Measurements from ENCODE around the gene SFTA2. TPM values are rescaled to one million over a fixed set of nuclear protein-coding genes. Genes with fewer than 3 reads are reported as not detected.

Gene SFTA2
- total RNA-seq, 1 experiment from 2014 or later = not detected

- H3K27me3 ChIP-seq (ENCODE audit: insufficient read depth, low read length) = no peaks in the 10 kb centered on the region
- H3K9ac ChIP-seq (ENCODE audit: low read length) = no peak overlapping the region
- intact Hi-C loops (cut with micrococcal nuclease) = no loop called here
- BruUV-seq (replicated peaks) = no TSS peak
- H3K9me3 ChIP-seq (ENCODE audit: control insufficient read depth in 1 of 2, insufficient read depth in 1 of 2, low read depth in 1 of 2, low read length in 2 of 2) = no peaks in the 10 kb centered on the region
- H2AFZ ChIP-seq (ENCODE audit: low read depth, low read length, poor library complexity, severe bottlenecking) = no peak overlapping the region
- CTCF ChIA-PET = no interaction called here
- no peak overlapping the region for H3K4me2 ChIP-seq (ENCODE audit: low read length)
- H3K79me2 ChIP-seq (ENCODE audit: insufficient read depth, low read length) = no peaks in the 10 kb centered on the region
- ATAC-seq = no peak
- H3K4me1 ChIP-seq (ENCODE audit: control insufficient read depth in 1 of 2, insufficient read depth in 2 of 2, low read length in 2 of 2) = no peaks in the 10 kb centered on the region; a peak in 1 of 4 replicates
- H3K36me3 ChIP-seq (ENCODE audit: control insufficient read depth in 1 of 2, insufficient read depth in 2 of 2, low read length in 2 of 2) = no peaks in the 10 kb centered on the region
- TF ChIP-seq ELF1 (IDR thresholded peaks at IDR 0.05; ENCODE audit: borderline replicate concordance, low read depth) (no peak), FOSL1 (IDR thresholded peaks at IDR 0.05; ENCODE audit: low read depth) (no peak), POLR2AphosphoS5 (IDR thresholded peaks at IDR 0.05; ENCODE audit: low read depth, low read length) (no peak), MAX (IDR thresholded peaks at IDR 0.05) (no peak), CBX3 (IDR thresholded peaks at IDR 0.05; ENCODE audit: low read depth) (no peak), SIN3A (IDR thresholded peaks at IDR 0.05; ENCODE audit: low read depth) (no peak), CTCF (IDR thresholded peaks at IDR 0.05 in 2 of 3, conservative IDR thresholded peaks at IDR 0.05 in 1 of 3; ENCODE audit: borderline replicate concordance in 1 of 3, insufficient read depth in 1 of 3, low read depth in 2 of 3, low read length in 2 of 3) (no peak), YY1 (IDR thresholded peaks at IDR 0.05; ENCODE audit: extremely low read depth, insufficient replicate concordance, low read depth, low read length) (no peak), ZFX (IDR thresholded peaks at IDR 0.05) (no peak), ZBTB33 (IDR thresholded peaks at IDR 0.05; ENCODE audit: extremely low read depth, insufficient replicate concordance, low read length) (no peak), SRF (IDR thresholded peaks at IDR 0.05; ENCODE audit: low read depth) (no peak)
- DNase-seq (ENCODE audit: low read depth, low spot score) = no peak
- no peak overlapping the region for H3K4me3 ChIP-seq (replicated peaks in 1 of 2; ENCODE audit: low read depth in 1 of 2, low read length in 2 of 2)
- H4K20me1 ChIP-seq (ENCODE audit: insufficient read depth) = no peaks in the 10 kb centered on the region
- POLR2A ChIA-PET = no interaction called here
- no peak overlapping the region for H3K27ac ChIP-seq (ENCODE audit: low read depth, low read length)
- H3K9me2 ChIP-seq (ENCODE audit: insufficient read depth) = no peaks in the 10 kb centered on the region
- RAD21 ChIA-PET (ENCODE audit: low non-redundant PET in 1 of 2, low total read pairs in 2 of 2, uncharacterized antibody in 2 of 2, unreplicated experiment in 2 of 2) = no interaction called here
Measured at GRCh38 chr6:30963641-30964040, 31.7 kb upstream of the SFTA2 start.
